Measurements from ENCODE around the gene MESP2. TPM values are rescaled to one million over a fixed set of nuclear protein-coding genes. Genes with fewer than 3 reads are reported as not detected.
A peak's percentile ranks its signal among the peaks of the same experiment; 100 is the strongest.
"Not testable (repeated sequence)": the region's sequence is repeated elsewhere in the genome, so short reads cannot be mapped to it uniquely, and the experiment has no call there.

Gene MESP2
- total and polyA plus RNA-seq, 2 of the 13 experiments (the other 11 are each of a cell fraction or from before 2014, with no cell fraction given), result not detected

- TF ChIP-seq HDAC2 (CRISPR knock-in tag; IDR thresholded peaks at IDR 0.05) (peak; percentile 52; the same call in 1 of the 2 replicates), RARA (CRISPR knock-in tag; IDR thresholded peaks at IDR 0.05) (peak; percentile 73), ZSCAN9 (CRISPR knock-in tag; IDR thresholded peaks at IDR 0.05; ENCODE audit: borderline replicate concordance) (no peak), TBL1XR1 (IDR thresholded peaks at IDR 0.05; ENCODE audit: borderline replicate concordance, low read length, partially characterized antibody) (peak; percentile 44), MYC (CRISPR knock-in tag; IDR thresholded peaks at IDR 0.05; ENCODE audit: borderline replicate concordance) (no peak), PATZ1 (CRISPR knock-in tag; IDR thresholded peaks at IDR 0.05) (0 out of 2 replicates have a peak, but pooled peaks have one; percentile 38), SKI (IDR thresholded peaks at IDR 0.05; ENCODE audit: partially characterized antibody) (peak; percentile 82), ZBTB33 (CRISPR knock-in tag; IDR thresholded peaks at IDR 0.05) (0 out of 2 replicates have a peak, but pooled peaks have one; percentile 22)
Observed at GRCh38 chr15:89781891-89782618, 5.9 kb downstream of the MESP2 start (continued).

- WGBS (ENCODE audit: low lambda C conversion rate), result 96% methylated on average over 9 of the region's 9 CpGs
- Histone ChIP-seq H3K4me1 (ENCODE audit: insufficient read depth, low read length) (peaks cover 73% of the 10 kb centered on the region), H3K36me3 (replicated peaks in 1 of 2; ENCODE audit: control insufficient read depth in 1 of 2, insufficient read depth in 2 of 2, low read length in 2 of 2) (peaks cover 3 to 21% of the 10 kb centered on the region in 2 experiments; a peak in 4 of 5 replicates)
- H3K4me3 ChIP-seq (replicated peaks in 1 of 3; ENCODE audit: insufficient read depth in 1 of 3, low read depth in 2 of 3, low read length in 3 of 3); H3K27me3 ChIP-seq (ENCODE audit: control insufficient read depth in 1 of 2, insufficient read depth in 2 of 2, low read length in 2 of 2); H4K20me1 ChIP-seq (ENCODE audit: insufficient read depth, low read length); FAIRE-seq; H2AFZ ChIP-seq (ENCODE audit: low read length); intact Hi-C loops (cut with micrococcal nuclease; ENCODE audit: unreplicated experiment); H3K9ac ChIP-seq (ENCODE audit: insufficient read depth, low read depth, low read length); H3K27ac ChIP-seq (ENCODE audit: extremely low read length, insufficient read depth, low read length); in situ Hi-C loops (cut with HindIII; ENCODE audit: extremely low pct_ligation_motif_present, low pct_unique_long_range_greater_than_20kb); H3K4me2 ChIP-seq (ENCODE audit: low read depth, low read length); H3K9me3 ChIP-seq (ENCODE audit: low read length); DNase-seq (ENCODE audit: low spot score); CTCF ChIA-PET (ENCODE audit: low intra/inter-chr PET ratio, low total read pairs); BruUV-seq (replicated peaks); H3K79me2 ChIP-seq (ENCODE audit: insufficient read depth, low read length); ATAC-seq: not testable (repeated sequence)
- POLR2A ChIA-PET, result interaction anchor here (1.5 kb wide), 1 partner anchor 32 kb away, joined by 5 read pairs; the partner anchor contains the start of gene ANPEP
Observed at GRCh38 chr15:89782619-89782950, 6.5 kb downstream of the MESP2 start.
